Measurements from ENCODE around the gene USP17L21. TPM values are rescaled to one million over a fixed set of nuclear protein-coding genes. Genes with fewer than 3 reads are reported as not detected.
"Not testable (repeated sequence)": the region's sequence is repeated elsewhere in the genome, so short reads cannot be mapped to it uniquely, and the experiment has no call there.

The USP17L21 gene, protein sequence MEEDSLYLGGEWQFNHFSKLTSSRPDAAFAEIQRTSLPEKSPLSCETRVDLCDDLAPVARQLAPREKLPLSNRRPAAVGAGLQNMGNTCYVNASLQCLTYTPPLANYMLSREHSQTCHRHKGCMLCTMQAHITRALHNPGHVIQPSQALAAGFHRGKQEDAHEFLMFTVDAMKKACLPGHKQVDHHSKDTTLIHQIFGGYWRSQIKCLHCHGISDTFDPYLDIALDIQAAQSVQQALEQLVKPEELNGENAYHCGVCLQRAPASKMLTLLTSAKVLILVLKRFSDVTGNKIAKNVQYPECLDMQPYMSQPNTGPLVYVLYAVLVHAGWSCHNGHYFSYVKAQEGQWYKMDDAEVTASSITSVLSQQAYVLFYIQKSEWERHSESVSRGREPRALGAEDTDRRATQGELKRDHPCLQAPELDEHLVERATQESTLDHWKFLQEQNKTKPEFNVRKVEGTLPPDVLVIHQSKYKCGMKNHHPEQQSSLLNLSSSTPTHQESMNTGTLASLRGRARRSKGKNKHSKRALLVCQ
- polyA plus RNA-seq (ENCODE audit: insufficient read length) = not detected
- long read RNA-seq, donor 1 = 0 reads
- long read RNA-seq, donor 2 = 0 reads
- long read RNA-seq, donor 3 = 0 reads
- long read RNA-seq, donor 4 = 0 reads
- long read RNA-seq, donor 5 = 0 reads
- long read RNA-seq, donor 6 = 0 reads
- long read RNA-seq, donor 7 = 0 reads
- long read RNA-seq, donor 8 = 0 reads

DNA sequence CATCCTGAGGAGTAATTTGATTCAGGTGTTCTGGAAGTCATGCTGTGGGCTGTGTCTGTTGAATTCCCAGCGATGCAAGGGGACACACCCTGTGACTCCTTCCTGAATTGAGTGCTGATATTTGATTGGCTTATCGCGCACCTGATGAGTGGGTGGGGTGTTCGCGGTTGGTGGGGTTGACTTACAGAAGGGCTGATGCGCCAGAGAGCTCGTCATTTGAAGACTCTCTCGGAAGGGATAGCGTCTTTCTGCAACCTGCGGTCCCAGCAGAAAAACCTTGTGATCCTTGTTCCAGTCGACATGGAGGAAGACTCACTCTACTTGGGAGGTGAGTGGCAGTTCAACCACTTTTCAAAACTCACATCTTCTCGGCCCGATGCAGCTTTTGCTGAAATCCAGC is at the start of gene USP17L21:
Gene USP17L21, plus strand, starts transcription at position 301 of the 400 bp plus-strand sequence. Its CDS starts 0 bp downstream, at position 301.
- not testable (repeated sequence) for DNase-seq

DNA sequence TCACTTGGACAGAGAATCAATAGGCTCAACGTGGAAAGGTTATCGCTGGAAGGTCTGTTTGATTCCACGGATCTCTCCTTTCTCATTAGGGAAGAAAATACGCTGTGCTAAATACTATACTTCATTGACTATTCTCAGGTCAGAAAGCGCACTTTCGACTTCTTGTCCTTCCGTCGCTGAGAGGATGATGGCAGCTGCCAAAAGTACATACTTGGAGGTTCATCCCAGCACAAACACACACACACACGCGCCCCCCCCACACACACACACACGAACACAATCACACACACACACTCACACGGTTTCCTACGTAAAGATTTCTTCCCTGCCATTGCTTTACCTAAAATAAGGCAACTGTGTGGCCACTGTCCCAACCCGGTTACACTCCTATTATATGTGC is 48.0 kb upstream of the USP17L21 start:
- not testable (repeated sequence) for DNase-seq

DNA sequence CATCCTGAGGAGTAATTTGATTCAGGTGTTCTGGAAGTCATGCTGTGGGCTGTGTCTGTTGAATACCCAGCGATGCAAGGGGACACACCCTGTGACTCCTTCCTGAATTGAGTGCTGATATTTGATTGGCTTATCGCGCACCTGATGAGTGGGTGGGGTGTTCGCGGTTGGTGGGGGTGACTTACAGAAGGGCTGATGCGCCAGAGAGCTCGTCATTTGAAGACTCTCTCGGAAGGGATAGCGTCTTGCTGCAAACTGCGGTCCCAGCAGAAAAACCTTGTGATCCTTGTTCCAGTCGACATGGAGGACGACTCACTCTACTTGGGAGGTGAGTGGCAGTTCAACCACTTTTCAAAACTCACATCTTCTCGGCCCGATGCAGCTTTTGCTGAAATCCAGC is 47.6 kb upstream of the USP17L21 start, which contains the start of gene USP17L11:
Gene USP17L11, plus strand, starts transcription at position 301 of the 400 bp plus-strand sequence. Its CDS starts 0 bp downstream, at position 301.
- not testable (repeated sequence) for DNase-seq

DNA sequence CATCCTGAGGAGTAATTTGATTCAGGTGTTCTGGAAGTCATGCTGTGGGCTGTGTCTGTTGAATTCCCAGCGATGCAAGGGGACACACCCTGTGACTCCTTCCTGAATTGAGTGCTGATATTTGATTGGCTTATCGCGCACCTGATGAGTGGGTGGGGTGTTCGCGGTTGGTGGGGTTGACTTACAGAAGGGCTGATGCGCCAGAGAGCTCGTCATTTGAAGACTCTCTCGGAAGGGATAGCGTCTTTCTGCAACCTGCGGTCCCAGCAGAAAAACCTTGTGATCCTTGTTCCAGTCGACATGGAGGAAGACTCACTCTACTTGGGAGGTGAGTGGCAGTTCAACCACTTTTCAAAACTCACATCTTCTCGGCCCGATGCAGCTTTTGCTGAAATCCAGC is 42.8 kb upstream of the USP17L21 start, which contains the start of gene USP17L12:
Gene USP17L12, plus strand, starts transcription at position 301 of the 400 bp plus-strand sequence. Its CDS starts 0 bp downstream, at position 301.
- DNase-seq = not testable (repeated sequence)

DNA sequence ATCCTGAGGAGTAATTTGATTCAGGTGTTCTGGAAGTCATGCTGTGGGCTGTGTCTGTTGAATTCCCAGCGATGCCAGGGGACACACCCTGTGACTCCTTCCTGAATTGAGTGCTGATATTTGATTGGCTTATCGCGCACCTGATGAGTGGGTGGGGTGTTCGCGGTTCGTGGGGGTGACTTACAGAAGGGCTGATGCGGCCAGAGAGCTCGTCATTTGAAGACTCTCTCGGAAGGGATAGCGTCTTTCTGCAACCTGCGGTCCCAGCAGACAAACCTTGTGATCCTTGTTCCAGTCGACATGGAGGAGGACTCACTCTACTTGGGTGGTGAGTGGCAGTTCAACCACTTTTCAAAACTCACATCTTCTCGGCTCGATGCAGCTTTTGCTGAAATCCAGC is 38.1 kb upstream of the USP17L21 start, which contains the start of gene USP17L13:
Gene USP17L13, plus strand, starts transcription at position 301 of the 400 bp plus-strand sequence. Its CDS starts 0 bp downstream, at position 301.
- DNase-seq = not testable (repeated sequence)

DNA sequence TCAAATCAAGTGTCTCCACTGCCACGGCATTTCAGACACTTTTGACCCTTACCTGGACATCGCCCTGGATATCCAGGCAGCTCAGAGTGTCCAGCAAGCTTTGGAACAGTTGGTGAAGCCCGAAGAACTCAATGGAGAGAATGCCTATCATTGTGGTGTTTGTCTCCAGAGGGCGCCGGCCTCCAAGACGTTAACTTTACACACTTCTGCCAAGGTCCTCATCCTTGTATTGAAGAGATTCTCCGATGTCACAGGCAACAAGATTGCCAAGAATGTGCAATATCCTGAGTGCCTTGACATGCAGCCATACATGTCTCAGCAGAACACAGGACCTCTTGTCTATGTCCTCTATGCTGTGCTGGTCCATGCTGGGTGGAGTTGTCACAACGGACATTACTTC is 32.4 kb upstream of the USP17L21 start:
- DNase-seq = not testable (repeated sequence)

DNA sequence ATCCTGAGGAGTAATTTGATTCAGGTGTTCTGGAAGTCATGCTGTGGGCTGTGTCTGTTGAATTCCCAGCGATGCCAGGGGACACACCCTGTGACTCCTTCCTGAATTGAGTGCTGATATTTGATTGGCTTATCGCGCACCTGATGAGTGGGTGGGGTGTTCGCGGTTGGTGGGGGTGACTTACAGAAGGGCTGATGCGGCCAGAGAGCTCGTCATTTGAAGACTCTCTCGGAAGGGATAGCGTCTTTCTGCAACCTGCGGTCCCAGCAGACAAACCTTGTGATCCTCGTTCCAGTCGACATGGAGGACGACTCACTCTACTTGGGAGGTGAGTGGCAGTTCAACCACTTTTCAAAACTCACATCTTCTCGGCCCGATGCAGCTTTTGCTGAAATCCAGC is 28.6 kb upstream of the USP17L21 start, which contains the start of gene USP17L15:
Gene USP17L15, plus strand, starts transcription at position 301 of the 400 bp plus-strand sequence. Its CDS starts 0 bp downstream, at position 301.
- DNase-seq = not testable (repeated sequence)

DNA sequence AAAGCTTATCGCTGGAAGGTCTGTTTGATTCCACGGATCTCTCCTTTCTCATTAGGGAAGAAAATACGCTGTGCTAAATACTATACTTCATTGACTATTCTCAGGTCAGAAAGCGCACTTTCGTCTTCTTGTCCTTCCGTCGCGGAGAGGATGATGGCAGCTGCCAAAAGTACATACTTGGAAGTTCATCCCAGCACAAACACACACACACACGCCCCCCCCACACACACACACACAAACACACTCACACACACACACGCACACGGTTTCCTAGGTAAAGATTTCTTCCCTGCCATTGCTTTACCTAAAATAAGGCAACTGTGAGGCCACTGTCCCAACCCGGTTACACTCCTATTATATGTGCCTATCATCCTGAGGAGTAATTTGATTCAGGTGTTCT is 24.2 kb upstream of the USP17L21 start:
- not testable (repeated sequence) for DNase-seq

DNA sequence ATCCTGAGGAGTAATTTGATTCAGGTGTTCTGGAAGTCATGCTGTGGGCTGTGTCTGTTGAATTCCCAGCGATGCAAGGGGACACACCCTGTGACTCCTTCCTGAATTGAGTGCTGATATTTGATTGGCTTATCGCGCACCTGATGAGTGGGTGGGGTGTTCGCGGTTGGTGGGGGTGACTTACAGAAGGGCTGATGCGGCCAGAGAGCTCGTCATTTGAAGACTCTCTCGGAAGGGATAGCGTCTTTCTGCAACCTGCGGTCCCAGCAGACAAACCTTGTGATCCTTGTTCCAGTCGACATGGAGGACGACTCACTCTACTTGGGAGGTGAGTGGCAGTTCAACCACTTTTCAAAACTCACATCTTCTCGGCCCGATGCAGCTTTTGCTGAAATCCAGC is 19.1 kb upstream of the USP17L21 start, which contains the start of gene USP17L17:
Gene USP17L17, plus strand, starts transcription at position 301 of the 400 bp plus-strand sequence. Its CDS starts 0 bp downstream, at position 301.
- DNase-seq = not testable (repeated sequence)

DNA sequence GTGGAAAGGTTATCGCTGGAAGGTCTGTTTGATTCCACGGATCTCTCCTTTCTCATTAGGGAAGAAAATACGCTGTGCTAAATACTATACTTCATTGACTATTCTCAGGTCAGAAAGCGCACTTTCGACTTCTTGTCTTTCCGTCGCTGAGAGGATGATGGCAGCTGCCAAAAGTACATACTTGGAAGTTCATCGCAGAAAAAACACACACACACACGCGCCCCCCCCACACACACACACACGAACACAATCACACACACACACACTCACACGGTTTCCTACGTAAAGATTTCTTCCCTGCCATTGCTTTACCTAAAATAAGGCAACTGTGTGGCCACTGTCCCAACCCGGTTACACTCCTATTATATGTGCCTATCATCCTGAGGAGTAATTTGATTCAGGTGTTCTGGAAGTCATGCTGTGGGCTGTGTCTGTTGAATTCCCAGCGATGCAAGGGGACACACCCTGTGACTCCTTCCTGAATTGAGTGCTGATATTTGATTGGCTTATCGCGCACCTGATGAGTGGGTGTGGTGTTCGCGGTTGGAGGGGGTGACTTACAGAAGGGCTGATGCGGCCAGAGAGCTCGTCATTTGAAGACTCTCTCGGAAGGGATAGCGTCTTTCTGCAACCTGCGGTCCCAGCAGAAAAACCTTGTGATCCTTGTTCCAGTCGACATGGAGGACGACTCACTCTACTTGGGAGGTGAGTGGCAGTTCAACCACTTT is 14.6 kb upstream of the USP17L21 start, which contains the start of gene USP17L18:
Gene USP17L18, plus strand, starts transcription at position 678 of the 728 bp plus-strand sequence. Its CDS starts 0 bp downstream, at position 678.
- DNase-seq = not testable (repeated sequence)

DNA sequence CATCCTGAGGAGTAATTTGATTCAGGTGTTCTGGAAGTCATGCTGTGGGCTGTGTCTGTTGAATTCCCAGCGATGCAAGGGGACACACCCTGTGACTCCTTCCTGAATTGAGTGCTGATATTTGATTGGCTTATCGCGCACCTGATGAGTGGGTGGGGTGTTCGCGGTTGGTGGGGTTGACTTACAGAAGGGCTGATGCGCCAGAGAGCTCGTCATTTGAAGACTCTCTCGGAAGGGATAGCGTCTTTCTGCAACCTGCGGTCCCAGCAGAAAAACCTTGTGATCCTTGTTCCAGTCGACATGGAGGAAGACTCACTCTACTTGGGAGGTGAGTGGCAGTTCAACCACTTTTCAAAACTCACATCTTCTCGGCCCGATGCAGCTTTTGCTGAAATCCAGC is 9.6 kb upstream of the USP17L21 start, which contains the start of gene USP17L19:
Gene USP17L19, plus strand, starts transcription at position 301 of the 400 bp plus-strand sequence. Its CDS starts 0 bp downstream, at position 301.
- DNase-seq = not testable (repeated sequence)

DNA sequence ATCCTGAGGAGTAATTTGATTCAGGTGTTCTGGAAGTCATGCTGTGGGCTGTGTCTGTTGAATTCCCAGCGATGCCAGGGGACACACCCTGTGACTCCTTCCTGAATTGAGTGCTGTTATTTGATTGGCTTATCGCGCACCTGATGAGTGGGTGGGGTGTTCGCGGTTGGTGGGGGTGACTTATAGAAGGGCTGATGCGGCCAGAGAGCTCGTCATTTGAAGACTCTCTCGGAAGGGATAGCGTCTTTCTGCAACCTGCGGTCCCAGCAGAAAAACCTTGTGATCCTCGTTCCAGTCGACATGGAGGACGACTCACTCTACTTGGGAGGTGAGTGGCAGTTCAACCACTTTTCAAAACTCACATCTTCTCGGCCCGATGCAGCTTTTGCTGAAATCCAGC is 4.8 kb upstream of the USP17L21 start, which contains the start of gene USP17L20:
Gene USP17L20, plus strand, starts transcription at position 301 of the 400 bp plus-strand sequence. Its CDS starts 0 bp downstream, at position 301.
- not testable (repeated sequence) for DNase-seq

DNA sequence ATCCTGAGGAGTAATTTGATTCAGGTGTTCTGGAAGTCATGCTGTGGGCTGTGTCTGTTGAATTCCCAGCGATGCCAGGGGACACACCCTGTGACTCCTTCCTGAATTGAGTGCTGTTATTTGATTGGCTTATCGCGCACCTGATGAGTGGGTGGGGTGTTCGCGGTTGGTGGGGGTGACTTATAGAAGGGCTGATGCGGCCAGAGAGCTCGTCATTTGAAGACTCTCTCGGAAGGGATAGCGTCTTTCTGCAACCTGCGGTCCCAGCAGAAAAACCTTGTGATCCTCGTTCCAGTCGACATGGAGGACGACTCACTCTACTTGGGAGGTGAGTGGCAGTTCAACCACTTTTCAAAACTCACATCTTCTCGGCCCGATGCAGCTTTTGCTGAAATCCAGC is 4.6 kb downstream of the USP17L21 start, which contains the start of gene USP17L22:
Gene USP17L22, plus strand, starts transcription at position 301 of the 400 bp plus-strand sequence. Its CDS starts 0 bp downstream, at position 301.
- not testable (repeated sequence) for DNase-seq

DNA sequence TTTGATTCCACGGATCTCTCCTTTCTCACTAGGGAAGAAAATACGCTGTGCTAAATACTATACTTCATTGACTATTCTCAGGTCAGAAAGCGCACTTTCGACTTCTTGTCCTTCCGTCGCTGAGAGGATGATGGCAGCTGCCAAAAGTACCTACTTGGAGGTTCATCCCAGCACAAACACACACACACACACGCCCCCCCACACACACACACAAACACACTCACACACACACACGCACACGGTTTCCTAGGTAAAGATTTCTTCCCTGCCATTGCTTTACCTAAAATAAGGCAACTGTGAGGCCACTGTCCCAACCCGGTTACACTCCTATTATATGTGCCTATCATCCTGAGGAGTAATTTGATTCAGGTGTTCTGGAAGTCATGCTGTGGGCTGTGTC is 9.0 kb downstream of the USP17L21 start:
- DNase-seq = not testable (repeated sequence)

Other genes with a start within 250 kb of the USP17L21 start
- 0.22 TPM for gene FAM90A26, start 92.5 kb upstream of the USP17L21 start, polyA plus RNA-seq (ENCODE audit: insufficient read length)
- not detected for gene USP17L10, start 52.2 kb upstream of the USP17L21 start, polyA plus RNA-seq (ENCODE audit: insufficient read length)
- not detected for gene USP17L11, start 47.5 kb upstream of the USP17L21 start, polyA plus RNA-seq (ENCODE audit: insufficient read length)
- not detected for gene USP17L12, start 42.7 kb upstream of the USP17L21 start, polyA plus RNA-seq (ENCODE audit: insufficient read length)
- gene USP17L13, start 38.0 kb upstream of the USP17L21 start, polyA plus RNA-seq (ENCODE audit: insufficient read length) = not detected
- not detected for gene USP17L15, start 28.5 kb upstream of the USP17L21 start, polyA plus RNA-seq (ENCODE audit: insufficient read length)
- not detected for gene USP17L17, start 19.0 kb upstream of the USP17L21 start, polyA plus RNA-seq (ENCODE audit: insufficient read length)
- gene USP17L18, start 14.2 kb upstream of the USP17L21 start, polyA plus RNA-seq (ENCODE audit: insufficient read length) = not detected
- gene USP17L19, start 9.5 kb upstream of the USP17L21 start, polyA plus RNA-seq (ENCODE audit: insufficient read length) = not detected
- gene USP17L20, start 4.7 kb upstream of the USP17L21 start, polyA plus RNA-seq (ENCODE audit: insufficient read length) = not detected
- not detected for gene USP17L22, start 4.7 kb downstream of the USP17L21 start, polyA plus RNA-seq (ENCODE audit: insufficient read length)
- not detected for gene USP17L24, start 62.3 kb downstream of the USP17L21 start, polyA plus RNA-seq (ENCODE audit: insufficient read length)
- not detected for gene USP17L25, start 67.0 kb downstream of the USP17L21 start, polyA plus RNA-seq (ENCODE audit: insufficient read length)
- not detected for gene USP17L26, start 71.8 kb downstream of the USP17L21 start, polyA plus RNA-seq (ENCODE audit: insufficient read length)
- gene USP17L5, start 76.5 kb downstream of the USP17L21 start, polyA plus RNA-seq (ENCODE audit: insufficient read length) = not detected
- not detected for gene USP17L27, start 81.3 kb downstream of the USP17L21 start, polyA plus RNA-seq (ENCODE audit: insufficient read length)
- not detected for gene USP17L28, start 86.0 kb downstream of the USP17L21 start, polyA plus RNA-seq (ENCODE audit: insufficient read length)
- not detected for gene USP17L29, start 90.8 kb downstream of the USP17L21 start, polyA plus RNA-seq (ENCODE audit: insufficient read length)
- not detected for gene USP17L30, start 100.3 kb downstream of the USP17L21 start, polyA plus RNA-seq (ENCODE audit: insufficient read length)
- gene DEFB131A, start 181.5 kb downstream of the USP17L21 start, polyA plus RNA-seq (ENCODE audit: insufficient read length) = not detected

Data from left kidney (tissue), 8 donors.